GM18505 (cell line): ENCODE measurements around the gene PDE5A.

Experiments
- ATAC-seq: cut with Tn5 transposase; IDR thresholded peaks from one replicate; pipeline ENCODE4 v1.9.1; 2021; ENCODE audit not compliant: unreplicated experiment
- POLR2A ChIP-seq: IDR thresholded peaks from 4 replicates; pipeline ENCODE4 v1.6.1; 2011; ENCODE audit warnings: borderline replicate concordance; ENCODE audit not compliant: insufficient read depth, insufficient read length; ENCODE audit errors: extremely low read depth

Gene PDE5A

DNA sequence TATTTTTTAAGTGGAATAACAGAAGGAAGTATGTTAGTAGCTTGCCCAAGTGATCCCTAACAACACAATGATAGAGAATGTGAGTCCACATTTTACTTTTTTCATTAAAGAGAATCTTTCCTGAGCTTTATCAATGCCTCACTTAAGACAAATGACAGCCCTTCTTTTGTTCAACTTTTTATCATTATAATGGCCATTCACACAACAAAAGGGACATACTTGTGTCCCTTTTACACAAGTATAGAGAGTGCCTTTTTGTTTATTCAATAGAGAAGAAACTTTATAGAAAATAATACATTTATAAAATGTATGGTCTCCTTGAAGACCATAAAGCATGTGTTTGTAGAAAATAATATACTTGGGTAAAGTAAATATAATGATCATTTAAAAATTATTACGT is 96.3 kb downstream of the PDE5A start:
- TF ChIP-seq POLR2A, result no peak
- ATAC-seq, result no peak

GRCh38 chr4:119529788-119530187 is 98.8 kb downstream of the PDE5A start:
- TF ChIP-seq POLR2A, result no peak
- ATAC-seq, result no peak

DNA sequence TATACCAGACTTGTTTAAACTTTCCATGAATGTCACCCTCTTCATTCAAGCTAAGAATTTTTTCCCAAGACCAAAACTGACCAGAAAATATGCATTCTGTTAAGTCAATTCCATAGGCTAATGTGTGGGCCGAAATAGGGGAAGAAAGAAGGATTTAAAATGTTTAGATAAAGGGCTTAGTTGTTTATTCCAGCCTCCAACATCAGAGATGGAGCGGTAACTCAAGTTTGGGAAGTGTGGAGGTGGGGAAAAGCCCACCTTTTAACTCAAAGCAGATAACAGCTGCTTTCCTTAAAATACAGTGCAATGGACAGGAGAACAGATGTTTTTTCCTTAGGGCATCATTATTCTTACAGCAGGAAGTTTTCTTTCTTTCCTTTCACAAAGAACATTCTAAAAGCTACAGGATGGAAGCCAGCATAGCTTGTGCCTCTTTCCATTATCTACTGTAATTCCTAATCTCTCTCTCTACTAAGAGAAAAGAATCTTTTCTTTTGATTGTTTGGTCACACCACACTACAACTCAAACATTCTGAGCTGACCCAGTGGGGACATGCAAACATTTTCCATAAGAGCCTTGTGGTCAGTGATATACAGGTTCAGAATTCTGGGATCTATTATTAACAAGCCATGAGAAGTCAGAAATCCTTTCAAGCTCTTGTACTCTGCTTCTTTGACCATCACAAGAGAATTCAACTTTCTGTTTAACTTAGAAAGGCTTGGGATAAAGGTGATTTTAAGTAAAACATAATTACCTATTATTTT is 101.6 kb downstream of the PDE5A start:
- TF ChIP-seq POLR2A, result no peak
- ATAC-seq, result no peak

- ATAC-seq, result no peak
- TF ChIP-seq POLR2A, result no peak
These were observed 102.6 kb downstream of the PDE5A start for GRCh38 chr4:119525771-119526712.

DNA sequence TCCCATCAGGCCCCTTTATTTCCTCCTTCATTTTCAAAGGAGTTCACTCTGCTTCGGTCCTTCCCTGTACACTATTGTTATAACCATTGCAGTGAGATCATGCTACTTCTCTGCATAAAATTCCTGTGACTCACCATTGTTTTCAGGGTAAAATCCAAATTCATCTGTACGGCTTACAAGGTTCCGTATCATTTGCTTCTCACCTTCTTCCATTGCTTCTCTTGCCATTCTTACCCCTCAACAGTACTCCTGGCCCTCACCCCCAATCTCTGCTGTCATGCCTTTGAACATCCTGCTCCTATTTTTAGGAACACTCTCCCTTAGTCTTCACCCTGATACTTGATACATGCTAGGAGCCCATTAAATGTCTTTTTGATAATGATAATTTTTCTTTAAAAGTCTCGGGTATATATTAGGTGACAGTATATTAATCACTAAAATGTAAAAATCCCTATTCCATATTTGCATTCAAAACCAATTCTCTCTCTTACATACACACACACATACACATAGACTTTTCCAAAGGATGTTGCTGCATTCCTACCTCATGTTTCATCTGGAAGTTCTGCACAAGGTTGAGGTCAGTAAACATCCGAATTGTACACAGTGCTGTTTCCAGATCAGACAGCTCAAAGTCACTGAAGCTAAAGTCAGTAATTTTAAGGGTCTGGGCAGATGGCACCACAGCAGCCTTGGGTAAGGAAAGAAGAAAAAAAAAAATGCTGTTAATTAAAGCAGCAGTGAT is 103.4 kb downstream of the PDE5A start:
- no peak for TF ChIP-seq POLR2A
- ATAC-seq, result no peak

DNA sequence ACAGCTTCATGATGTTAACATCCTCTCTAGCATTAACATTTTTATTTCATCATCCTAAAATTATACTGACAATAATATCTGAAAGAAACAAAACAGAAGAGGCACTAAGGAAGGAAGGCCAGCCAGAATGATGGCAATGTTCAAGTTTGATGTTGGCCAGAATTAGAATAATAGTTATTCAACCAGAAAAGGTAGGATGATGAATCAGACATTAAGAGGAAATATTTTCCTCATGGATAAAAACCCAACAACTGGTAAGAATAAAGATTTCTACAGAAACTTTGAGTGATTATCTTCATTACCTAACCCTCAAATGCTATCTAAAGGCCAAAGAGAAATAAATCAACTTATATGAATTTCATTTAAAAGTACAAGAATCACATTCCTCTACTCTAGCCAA is 105.2 kb downstream of the PDE5A start:
- no peak for TF ChIP-seq POLR2A
- no peak for ATAC-seq

DNA sequence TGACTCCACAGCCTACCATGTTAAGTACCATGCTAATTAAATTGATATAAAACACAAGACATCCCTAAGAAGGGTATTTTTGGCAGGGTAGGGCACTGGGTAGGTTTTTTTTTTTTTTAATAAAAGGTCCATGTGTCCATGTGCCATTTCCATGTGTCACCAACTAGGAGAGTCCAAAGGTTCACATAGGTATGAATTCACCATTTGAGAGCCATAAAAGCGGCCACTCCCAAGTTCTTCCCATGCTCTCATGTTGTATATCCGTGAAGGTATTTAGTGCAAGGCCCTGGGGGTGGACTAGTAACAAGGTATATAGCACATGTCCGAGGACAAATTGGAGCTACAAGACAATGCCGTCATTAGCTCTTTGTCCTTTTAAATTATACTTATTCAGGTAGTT is 107.3 kb downstream of the PDE5A start:
- no peak for ATAC-seq
- no peak for TF ChIP-seq POLR2A

GRCh38 chr4:119518915-119519410 is 109.6 kb downstream of the PDE5A start:
- no peak for ATAC-seq
- no peak for TF ChIP-seq POLR2A

- ATAC-seq, result no peak
- no peak for TF ChIP-seq POLR2A
These were observed 110.2 kb downstream of the PDE5A start for GRCh38 chr4:119518230-119518892.

DNA sequence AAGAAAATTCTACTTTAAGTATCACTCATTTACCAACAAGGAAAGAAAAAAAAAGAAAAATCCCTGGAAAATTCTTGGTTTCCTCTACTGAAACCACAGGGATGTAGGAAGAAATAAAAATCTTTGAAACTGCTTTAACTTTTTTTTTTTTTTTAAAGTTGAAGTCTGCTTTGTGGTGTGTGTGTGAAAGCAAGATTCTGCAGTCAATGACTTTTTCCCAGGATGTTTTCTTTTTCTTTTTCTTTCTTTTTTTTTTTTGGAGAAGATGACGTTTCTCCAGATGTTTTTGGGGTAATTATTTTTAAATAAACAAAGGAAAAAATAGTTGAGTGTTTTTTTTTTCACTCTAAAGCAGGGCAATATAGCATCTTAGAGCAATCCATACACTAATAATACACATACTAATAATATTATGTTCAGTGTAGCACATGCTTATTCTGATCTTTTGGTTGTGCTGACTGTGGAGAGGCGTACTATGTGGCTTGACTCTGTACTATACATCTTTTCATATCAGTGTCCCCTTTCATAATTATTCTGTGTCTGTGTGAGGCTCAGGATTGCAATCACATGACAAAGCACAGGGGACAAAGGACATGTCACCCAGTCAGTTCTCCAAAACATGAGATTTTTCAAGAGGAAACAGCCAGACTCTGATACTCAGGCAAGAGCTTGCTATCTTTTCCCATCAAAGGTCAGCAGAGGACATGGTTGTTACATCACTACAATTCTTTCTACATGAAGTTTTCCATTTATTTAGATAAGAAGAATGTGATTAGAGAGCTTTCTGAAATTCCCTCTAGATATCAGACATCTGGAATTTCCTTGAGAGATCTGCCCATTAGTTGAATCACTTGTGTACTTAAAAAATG is 111.0 kb downstream of the PDE5A start:
- TF ChIP-seq POLR2A, result no peak
- no peak for ATAC-seq

DNA sequence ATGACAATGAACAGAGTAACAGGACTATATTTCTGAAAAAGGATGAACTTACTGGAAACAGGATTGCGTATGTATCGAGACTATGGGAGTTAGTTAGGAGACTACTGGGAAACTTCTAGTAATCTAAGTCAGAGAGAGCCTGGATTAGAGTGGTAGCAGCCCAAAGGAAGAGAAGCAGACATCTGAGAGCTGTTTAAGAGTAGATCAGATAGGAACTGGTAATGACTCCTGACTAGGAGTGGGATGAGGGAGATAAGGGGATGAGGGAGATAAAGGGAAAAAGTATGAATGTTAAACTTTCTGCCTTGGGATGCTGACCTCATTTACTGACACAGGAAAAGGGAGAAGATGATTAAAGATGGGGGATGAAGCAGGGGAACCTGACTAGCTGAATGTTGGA is 116.2 kb downstream of the PDE5A start:
- no peak for TF ChIP-seq POLR2A
- ATAC-seq, result no peak

GRCh38 chr4:119510395-119511149 is 118.0 kb downstream of the PDE5A start:
- no peak for TF ChIP-seq POLR2A
- ATAC-seq, result no peak

GRCh38 chr4:119508281-119508680 is 120.3 kb downstream of the PDE5A start:
- no peak for ATAC-seq
- TF ChIP-seq POLR2A, result no peak
